Endothelial cell of hepatic sinusoid (primary cell): Measurements from ENCODE around the gene NOTO.
"Not testable (repeated sequence)": the region's sequence is repeated elsewhere in the genome, so short reads cannot be mapped to it uniquely, and the experiment has no call there.

Source experiments
- in situ Hi-C: cut with HindIII; loops from 2 replicates; pipeline ENCODE4 v1.10.0; 2017; ENCODE audit warnings: low sequenced_read_pairs

Gene NOTO

GRCh38 chr2:73197579-73197978, 4.8 kb upstream of the NOTO start:
- in situ Hi-C loops = loop anchor here (25.0 kb wide), 1 partner anchor 310 kb away; the partner anchor contains the start of gene SPR

- in situ Hi-C loops = not testable (repeated sequence)
Measured at GRCh38 chr2:73200281-73200680, 2.1 kb upstream of the NOTO start.

GRCh38 chr2:73203055-73203681, 794 bp downstream of the NOTO start:
- in situ Hi-C loops = no loop called here

DNA sequence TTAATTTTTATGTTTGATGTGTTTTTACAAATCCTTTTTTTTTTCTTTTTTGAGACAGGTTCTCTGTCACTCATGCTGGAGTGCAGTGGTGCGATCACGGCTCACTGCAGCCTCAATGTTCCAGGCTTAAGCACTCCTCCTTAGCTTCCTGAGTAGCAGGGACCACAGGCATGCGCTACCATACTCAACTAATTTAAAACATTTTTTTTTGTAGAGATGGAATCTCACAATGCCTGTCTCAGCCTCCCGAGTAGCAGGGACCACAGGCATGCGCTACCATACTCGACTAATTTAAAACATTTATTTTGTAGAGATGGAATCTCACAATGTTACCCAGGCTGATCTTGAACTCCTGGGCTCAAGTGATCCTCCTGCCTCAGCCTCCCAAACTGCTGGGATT, 3.2 kb downstream of the NOTO start:
- in situ Hi-C loops = no loop called here

DNA sequence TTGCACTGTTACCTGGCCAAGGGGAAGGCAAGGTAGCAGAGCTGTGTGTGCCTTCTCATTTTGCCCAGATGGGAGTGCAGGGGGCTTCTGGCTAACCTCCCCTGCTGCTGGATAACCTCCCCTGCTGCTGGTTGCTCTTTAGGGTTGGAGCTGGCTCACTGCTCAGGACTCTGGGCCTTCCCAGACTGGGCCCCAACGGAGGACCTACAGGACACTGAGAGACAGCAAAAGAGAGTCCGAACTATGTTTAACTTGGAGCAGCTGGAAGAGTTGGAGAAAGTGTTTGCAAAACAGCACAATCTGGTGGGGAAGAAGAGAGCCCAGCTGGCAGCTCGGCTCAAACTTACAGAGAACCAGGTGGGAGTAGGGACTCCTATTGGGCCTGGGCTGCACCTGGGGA, 5.9 kb downstream of the NOTO start:
- in situ Hi-C loops = no loop called here

GRCh38 chr2:73210019-73210418, 7.6 kb downstream of the NOTO start:
- in situ Hi-C loops = no loop called here

DNA sequence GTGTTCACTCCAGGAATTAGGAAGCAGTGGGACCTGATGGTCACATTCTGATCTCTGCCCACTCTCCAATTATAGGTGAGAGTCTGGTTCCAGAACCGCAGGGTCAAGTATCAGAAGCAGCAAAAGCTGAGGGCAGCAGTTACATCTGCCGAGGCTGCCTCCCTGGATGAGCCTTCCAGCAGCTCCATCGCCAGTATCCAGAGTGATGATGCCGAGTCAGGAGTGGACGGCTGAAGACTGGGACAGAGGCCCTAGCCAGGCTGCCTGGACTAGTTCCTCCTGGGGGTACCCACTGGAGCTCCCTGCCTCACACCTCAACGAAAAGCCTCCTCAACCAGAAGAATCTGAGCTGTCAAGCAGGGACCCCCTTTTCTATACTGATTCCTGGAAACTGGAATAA, 8.3 kb downstream of the NOTO start:
- in situ Hi-C loops = no loop called here

GRCh38 chr2:73212098-73212447, 9.7 kb downstream of the NOTO start:
- in situ Hi-C loops = no loop called here

GRCh38 chr2:73212448-73213176, 10.2 kb downstream of the NOTO start:
- in situ Hi-C loops = no loop called here

GRCh38 chr2:73214120-73215035, 12.0 kb downstream of the NOTO start, which contains the start of gene SMYD5:
Gene SMYD5 (plus strand): TSS chr2:73214245. CDS start chr2:73214267, 22 bp downstream.
- in situ Hi-C loops = no loop called here

GRCh38 chr2:73215254-73215653, 12.9 kb downstream of the NOTO start:
- in situ Hi-C loops = no loop called here

GRCh38 chr2:73217160-73217559, 14.8 kb downstream of the NOTO start:
- in situ Hi-C loops = no loop called here

- in situ Hi-C loops = no loop called here
Measured at GRCh38 chr2:73217826-73218225, 15.5 kb downstream of the NOTO start.

GRCh38 chr2:73218298-73218697, 15.9 kb downstream of the NOTO start:
- in situ Hi-C loops = no loop called here

DNA sequence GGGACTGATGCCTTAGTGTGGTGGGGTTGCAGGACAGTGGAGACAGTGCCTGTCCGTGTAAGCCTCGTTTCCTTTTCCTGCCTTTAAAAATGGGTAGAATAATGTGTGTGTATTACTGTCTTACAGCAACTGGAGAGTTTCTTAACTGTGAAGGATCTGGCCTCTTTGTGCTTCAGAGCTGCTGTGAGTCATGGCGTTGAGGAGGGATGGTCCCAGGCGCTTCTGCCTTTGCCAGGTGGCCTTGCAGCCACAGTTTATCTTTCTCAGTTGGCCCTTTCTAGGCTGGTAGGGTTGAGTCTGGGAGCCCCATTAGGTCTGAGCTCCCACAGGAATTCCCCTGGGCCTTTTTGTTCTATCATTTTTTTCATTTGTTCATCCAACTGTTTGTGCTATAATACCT, 21.4 kb downstream of the NOTO start:
- in situ Hi-C loops = no loop called here

GRCh38 chr2:73225513-73226360, 23.4 kb downstream of the NOTO start:
- in situ Hi-C loops = no loop called here

GRCh38 chr2:73227086-73227485, 24.7 kb downstream of the NOTO start:
- in situ Hi-C loops = no loop called here

DNA sequence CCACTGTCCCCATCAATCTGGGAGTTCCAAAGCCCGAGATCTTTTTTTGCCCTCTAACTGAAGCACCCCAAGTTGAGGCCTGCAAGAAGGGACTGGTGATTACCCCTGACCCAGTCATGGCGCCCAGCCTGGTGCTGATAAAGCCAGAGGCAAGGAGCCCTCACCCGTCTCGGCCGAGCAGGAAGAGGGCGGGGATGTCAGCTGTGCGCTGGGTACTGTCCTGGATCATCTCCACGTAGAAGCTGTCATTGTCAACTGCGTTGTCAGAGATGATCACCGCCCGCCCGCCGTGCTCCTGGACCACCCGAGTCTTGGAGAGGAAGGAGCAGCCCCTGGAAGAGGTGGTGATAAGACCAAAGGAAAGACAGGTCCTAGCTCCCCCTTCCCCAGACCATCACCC, 26.3 kb downstream of the NOTO start:
- in situ Hi-C loops = no loop called here

DNA sequence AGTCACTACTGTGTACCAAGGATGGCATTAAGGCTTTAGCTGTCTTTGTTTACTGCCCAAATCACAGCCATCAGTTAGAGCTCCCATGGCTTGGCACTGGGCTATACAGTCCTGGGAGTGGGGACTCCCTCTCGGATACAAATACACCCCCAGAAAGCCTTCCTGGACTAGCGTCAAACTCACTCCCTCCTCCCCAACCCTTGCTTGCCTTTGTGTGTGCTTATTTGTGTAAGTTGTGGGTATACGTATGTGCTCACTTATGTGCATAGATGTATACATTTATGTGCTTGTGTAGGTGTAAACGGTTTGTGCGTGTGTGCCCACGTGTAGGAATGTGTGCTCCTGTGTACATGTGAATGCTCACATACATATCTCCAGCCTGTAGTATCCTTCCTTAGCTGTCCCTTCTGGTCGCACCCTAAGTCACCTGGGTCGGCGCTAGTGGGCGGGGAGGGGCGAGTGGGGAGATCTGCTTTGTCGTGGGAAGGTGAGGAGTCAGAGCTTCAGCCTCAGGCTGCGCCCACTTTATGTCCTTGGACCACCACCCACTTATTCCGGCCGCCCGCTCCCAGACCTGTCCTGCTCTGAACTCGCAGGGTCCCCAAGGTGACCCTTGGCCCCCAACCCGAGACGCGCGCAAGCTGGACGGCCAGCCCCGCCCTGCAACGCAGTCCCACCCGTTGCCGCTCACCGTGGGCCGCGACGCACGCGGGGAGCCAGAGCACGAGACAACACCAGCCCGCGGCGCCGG, 30.2 kb downstream of the NOTO start:
- in situ Hi-C loops = loop anchor here (10.0 kb wide), 1 partner anchor 228 kb away; no protein-coding TSS in a partner anchor
